RWPE2 (cell line): ENCODE measurements around the gene CDHR2.

Experiments
- ATAC-seq: fragments of 200-7000 bp; cut with Tn5 transposase; 3 replicates; pipeline ENCODE4 v1.9.1; 2021; ENCODE audit warnings: low read depth
- DNase-seq: peaks from one replicate; pipeline ENCODE4 v3.0.0-alpha.2; 2020; ENCODE audit warnings: low spot score
- H3K27ac ChIP-seq: fragments of 450-650 bp; 2 replicates; pipeline ENCODE4 v1.5.1; 2017; ENCODE audit warnings: mild to moderate bottlenecking; ENCODE audit not compliant: poor library complexity, severe bottlenecking
- H3K27me3 ChIP-seq: fragments of 250-450 bp; sonication (Bioruptor Pico); 2 replicates; pipeline ENCODE4 v1.5.1; 2021; ENCODE audit warnings: mild to moderate bottlenecking, moderate library complexity; ENCODE audit not compliant: insufficient read depth, poor library complexity, severe bottlenecking
- H3K36me3 ChIP-seq: fragments of 250-450 bp; sonication (Bioruptor Pico); 2 replicates; pipeline ENCODE4 v1.5.1; 2020; ENCODE audit warnings: low read depth, mild to moderate bottlenecking, moderate library complexity
- H3K4me1 ChIP-seq: fragments of 250-450 bp; sonication (Bioruptor Pico); 2 replicates; pipeline ENCODE4 v1.5.1; 2021; ENCODE audit warnings: mild to moderate bottlenecking, moderate library complexity; ENCODE audit not compliant: insufficient read depth, poor library complexity, severe bottlenecking
- H3K4me3 ChIP-seq: fragments of 250-450 bp; sonication (Bioruptor Pico); 2 replicates; pipeline ENCODE4 v1.5.1; 2021; ENCODE audit warnings: mild to moderate bottlenecking, moderate library complexity; ENCODE audit not compliant: severe bottlenecking
- H3K9me3 ChIP-seq: fragments of 250-450 bp; sonication (Bioruptor Pico); 2 replicates; pipeline ENCODE4 v1.5.1; 2021; ENCODE audit warnings: mild to moderate bottlenecking, moderate library complexity; ENCODE audit not compliant: severe bottlenecking
- CTCF ChIP-seq: fragments of 450-650 bp; IDR thresholded peaks from one replicate; pipeline ENCODE4 v1.5.1; 2017; ENCODE audit warnings: mild to moderate bottlenecking, moderate library complexity; ENCODE audit not compliant: poor library complexity, severe bottlenecking

Gene CDHR2

GRCh38 chr5:176548967-176549444 lies at the start of gene CDHR2:
TSS of gene CDHR2 (plus strand) at chr5:176549342. CDS start at chr5:176565353, 16,011 bp downstream.
- DNase-seq (no peak), ATAC-seq (no peak)
- H3K36me3 ChIP-seq: no peaks in the 10 kb centered on the region
- H3K4me1 ChIP-seq: peaks cover 34% of the 10 kb centered on the region
- no peak for TF ChIP-seq CTCF
- no peaks in the 10 kb centered on the region for H3K9me3 ChIP-seq
- H3K27me3 ChIP-seq: no peaks in the 10 kb centered on the region
- no peak within 1 kb of the TSS for H3K4me3 ChIP-seq
- H3K27ac ChIP-seq: no peak within 1 kb of the TSS

- H3K27ac ChIP-seq: peak overlapping the region; percentile 23
- H3K9me3 ChIP-seq: no peaks in the 10 kb centered on the region
- no peak for TF ChIP-seq CTCF
- ATAC-seq (no peak), DNase-seq (no peak)
- no peaks in the 10 kb centered on the region for H3K27me3 ChIP-seq
- H3K36me3 ChIP-seq: peaks cover 94% of the 10 kb centered on the region
- peaks cover 23% of the 10 kb centered on the region for H3K4me1 ChIP-seq
- H3K4me3 ChIP-seq: no peak overlapping the region
These were observed 48.6 kb upstream of the CDHR2 start for GRCh38 chr5:176500511-176500910.

- Histone ChIP-seq H3K4me3 (no peak overlapping the region), H3K4me1 (peaks cover 23% of the 10 kb centered on the region), H3K27me3 (no peaks in the 10 kb centered on the region), H3K9me3 (no peaks in the 10 kb centered on the region), H3K27ac (peak overlapping the region; percentile 23), H3K36me3 (peaks cover 93% of the 10 kb centered on the region)
- peak; percentile 76 for ATAC-seq
- no peak for TF ChIP-seq CTCF
- DNase-seq: no peak
These were observed 47.8 kb upstream of the CDHR2 start for GRCh38 chr5:176501333-176501732.

- TF ChIP-seq CTCF: no peak
- Histone ChIP-seq H3K27ac (no peak overlapping the region), H3K27me3 (no peaks in the 10 kb centered on the region), H3K36me3 (peaks cover 95% of the 10 kb centered on the region), H3K4me3 (no peak overlapping the region), H3K9me3 (no peaks in the 10 kb centered on the region), H3K4me1 (peaks cover 7% of the 10 kb centered on the region)
- DNase-seq (no peak), ATAC-seq (no peak)
These were observed 45.6 kb upstream of the CDHR2 start for GRCh38 chr5:176503496-176503895.

GRCh38 chr5:176507911-176508310 lies 41.2 kb upstream of the CDHR2 start:
- H3K27ac ChIP-seq: no peak overlapping the region
- ATAC-seq (no peak), DNase-seq (no peak)
- no peaks in the 10 kb centered on the region for H3K27me3 ChIP-seq
- no peaks in the 10 kb centered on the region for H3K4me1 ChIP-seq
- no peak for TF ChIP-seq CTCF
- no peak overlapping the region for H3K4me3 ChIP-seq
- peaks cover 65% of the 10 kb centered on the region for H3K36me3 ChIP-seq
- no peaks in the 10 kb centered on the region for H3K9me3 ChIP-seq
